GM19351 (cell line): ENCODE results near the gene GNA12.

Experiments used
- ATAC-seq: cut with Tn5 transposase; IDR thresholded peaks from one replicate; pipeline ENCODE4 v1.9.1; 2021; ENCODE audit warnings: mild to moderate bottlenecking, moderate library complexity; ENCODE audit not compliant: unreplicated experiment

GNA12 gene, protein sequence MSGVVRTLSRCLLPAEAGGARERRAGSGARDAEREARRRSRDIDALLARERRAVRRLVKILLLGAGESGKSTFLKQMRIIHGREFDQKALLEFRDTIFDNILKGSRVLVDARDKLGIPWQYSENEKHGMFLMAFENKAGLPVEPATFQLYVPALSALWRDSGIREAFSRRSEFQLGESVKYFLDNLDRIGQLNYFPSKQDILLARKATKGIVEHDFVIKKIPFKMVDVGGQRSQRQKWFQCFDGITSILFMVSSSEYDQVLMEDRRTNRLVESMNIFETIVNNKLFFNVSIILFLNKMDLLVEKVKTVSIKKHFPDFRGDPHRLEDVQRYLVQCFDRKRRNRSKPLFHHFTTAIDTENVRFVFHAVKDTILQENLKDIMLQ

DNA sequence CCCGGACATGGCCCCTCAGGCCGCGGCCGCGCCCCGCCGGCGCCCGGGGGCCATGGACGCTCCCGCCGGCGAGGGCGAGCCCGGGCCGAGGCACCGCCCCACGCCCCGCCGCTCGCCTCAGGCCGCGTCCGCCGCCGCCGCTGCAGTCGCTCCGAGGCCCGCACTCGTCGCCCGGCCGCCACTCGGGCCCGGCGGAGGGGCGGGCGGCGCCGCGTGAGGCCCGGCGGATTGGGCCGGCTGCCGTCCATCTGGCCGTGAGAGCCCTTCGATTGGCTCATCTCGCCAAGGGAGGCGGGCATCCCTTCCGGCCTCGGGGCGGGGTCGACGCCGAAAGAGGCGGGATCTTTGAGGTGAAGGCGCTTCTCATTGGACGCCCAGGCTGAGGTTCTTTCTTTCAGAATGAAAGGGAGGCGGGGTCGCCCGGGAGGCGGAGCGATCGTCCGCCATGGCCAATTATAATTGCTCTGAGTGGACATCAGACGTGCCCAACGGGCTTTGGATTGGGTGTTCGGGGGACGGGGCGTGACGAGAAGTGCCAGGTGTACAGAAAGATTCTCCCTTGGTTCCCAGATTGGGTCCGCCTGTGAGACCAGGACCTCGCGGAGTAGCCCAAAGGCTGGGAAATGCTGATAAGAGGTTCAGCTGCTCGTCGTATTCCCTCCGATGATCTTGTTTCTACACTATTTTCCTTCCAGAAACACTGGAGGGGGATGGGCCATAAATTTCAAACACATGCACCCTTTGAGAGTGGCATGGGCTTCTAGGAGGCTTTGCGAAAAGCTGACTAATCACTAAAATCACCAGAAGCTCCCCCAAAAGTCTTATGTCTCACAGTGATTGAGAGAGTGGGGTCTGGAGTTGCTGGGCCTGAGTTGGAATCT is at the start of gene GNA12:
Gene GNA12, minus strand, starts transcription at position 156 of the 881 bp plus-strand sequence. Its CDS starts 147 bp downstream, at position 9.
- ATAC-seq, result peak; percentile 94

DNA sequence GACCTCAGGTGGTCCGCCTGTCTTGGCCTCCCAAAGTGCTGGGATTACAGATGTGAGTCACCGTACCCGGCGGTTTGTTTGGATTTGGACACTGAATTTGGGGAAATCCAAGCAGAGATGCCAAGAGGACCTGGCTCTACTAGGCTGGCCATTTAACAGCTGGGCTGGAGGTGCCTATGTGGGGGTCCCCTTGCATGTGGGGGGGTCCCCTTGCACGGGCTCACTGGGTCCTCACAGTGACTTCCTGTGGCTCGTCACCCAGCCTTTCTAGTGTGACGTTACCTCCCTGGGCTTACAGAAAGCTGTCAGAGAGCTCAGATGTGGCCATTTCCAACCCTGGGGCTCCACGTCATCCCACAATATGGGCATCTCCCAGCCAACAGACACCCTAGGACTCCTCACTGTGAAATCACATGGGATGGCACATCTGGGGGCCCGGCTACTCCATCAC is 49.3 kb upstream of the GNA12 start:
- ATAC-seq, result peak; percentile 31

DNA sequence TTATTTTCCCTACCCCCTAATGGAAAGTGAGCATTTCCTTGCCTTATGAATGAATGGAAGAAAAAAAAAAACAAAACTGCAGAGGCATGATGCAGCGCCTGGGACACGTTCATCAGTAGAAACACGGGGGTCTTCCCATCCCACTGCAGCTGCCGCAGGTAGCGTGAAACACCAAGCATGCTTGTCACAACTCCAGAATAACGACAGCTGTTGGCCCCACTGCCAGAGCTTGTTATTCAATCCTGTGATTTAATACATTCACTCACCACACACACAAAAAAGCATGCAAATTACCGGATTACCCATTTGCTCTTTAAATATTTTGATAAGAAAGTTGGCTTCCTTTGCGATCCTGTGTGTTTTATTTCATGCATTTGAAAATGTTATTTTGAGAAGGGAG is 48.4 kb upstream of the GNA12 start:
- no peak for ATAC-seq

DNA sequence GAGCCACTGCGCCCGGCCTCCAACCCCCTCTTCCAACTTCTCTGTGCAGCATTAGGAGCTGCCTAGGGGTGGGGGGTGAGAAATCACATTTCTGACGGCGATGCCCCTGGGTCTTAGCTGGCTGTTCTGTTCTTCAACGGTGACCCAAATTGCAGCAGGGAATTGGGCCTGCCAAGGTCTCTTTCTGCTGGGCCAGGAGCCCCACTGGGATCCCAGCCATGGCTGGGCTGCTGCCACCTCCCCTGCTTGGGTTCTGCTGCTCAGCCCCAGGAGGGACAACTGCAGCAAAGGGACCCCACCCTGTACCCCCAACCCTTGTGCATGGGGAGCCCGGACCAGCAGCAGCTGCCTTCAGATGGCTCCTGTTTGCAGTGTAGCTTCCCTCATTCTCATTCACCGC is 43.7 kb upstream of the GNA12 start:
- ATAC-seq, result no peak

DNA sequence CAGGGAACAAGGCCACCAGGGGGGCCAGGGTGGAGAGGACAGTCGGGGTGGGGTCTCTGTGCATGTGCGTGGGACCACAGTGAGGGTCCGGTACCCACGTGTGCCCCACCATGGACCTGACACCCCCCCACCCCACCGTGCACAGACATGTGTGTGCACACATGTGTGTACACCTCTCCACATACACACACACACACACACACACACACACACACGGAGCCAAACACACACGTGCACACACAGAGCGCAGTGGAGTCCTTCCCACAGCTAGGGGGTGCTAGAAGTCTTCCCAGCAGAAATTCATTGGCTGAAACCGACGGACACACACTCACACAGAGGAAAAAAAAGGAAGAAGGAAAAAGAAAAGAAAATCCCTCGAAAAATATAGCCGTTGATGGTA is 42.8 kb upstream of the GNA12 start:
- ATAC-seq, result peak; percentile 58

DNA sequence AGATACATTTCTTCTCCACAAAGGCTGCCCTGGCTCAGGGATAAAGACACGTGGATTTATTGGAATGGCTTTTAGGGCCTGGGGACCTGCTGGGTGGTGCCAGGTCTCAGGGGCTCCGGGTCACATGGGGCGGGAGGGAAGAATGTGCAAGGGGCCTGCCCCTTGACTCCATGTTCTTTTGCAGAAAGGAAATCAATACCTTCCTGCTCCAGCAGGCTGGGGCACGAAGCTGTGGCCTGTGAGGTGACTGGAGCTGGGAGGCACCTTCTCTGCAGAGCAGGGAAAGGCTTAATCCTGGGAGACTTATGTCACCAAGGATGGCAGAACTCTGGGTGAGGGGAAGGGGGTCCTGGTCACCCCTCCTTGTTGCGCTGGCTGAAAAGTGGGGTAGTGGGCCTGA is 42.3 kb upstream of the GNA12 start:
- no peak for ATAC-seq

DNA sequence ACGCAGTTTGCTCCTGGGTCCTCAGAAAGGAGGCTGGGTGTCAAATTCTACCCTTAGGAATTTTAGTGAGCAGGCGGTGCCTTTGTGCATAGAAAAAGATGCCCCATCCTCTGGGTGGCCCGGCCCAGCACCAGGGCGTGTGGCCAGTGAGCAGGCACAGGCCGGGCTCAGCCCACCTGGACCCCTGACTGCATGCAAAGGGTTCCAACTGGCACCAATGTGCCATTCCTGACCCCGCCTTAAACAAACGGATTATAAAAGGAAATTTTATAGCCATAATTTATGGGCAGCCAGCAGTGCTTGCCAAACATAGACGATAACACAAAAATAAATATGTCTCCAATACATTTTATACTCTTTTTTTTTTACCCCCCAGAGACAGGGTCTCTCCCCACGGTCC is 40.1 kb upstream of the GNA12 start:
- no peak for ATAC-seq

DNA sequence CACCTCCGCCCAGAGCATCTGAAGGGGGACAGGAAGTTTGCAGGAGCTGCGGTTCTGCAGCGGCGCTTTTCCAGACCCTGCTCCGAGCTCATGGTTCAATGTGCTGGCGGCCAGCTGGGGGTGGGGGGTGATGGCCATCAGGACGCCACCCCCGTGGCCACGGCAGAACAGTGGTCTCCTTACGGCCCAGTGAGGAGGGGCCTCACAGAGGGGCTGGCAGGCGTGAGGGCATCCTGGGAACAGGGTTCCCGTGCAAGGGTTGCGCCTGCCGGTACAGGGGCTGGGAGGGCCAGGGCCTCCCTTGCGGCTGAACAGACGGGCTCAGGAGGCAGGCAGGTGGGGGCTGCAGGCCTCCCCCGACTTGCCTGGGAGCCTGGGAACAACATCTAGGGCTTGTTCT is 39.0 kb upstream of the GNA12 start:
- ATAC-seq, result no peak

DNA sequence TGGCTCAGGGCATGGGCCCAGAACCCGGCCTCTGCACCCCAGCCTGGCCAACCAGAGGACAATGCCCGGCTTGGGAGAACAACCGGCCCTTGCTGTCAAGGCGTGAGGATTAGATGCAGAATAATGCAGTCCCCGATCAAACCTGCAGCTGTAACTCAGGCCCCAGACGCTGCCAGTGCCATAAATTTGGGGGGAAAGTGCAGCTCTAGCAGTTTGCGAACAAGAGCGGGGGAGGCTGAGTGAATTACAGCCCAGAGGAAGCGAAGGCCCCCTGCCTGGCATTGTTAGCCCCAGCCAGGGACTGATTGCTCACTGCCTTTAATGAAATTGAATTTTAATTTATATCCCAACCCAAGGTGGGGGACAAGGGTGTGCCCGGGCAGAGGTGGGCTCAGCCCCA is 38.0 kb upstream of the GNA12 start:
- ATAC-seq, result no peak

DNA sequence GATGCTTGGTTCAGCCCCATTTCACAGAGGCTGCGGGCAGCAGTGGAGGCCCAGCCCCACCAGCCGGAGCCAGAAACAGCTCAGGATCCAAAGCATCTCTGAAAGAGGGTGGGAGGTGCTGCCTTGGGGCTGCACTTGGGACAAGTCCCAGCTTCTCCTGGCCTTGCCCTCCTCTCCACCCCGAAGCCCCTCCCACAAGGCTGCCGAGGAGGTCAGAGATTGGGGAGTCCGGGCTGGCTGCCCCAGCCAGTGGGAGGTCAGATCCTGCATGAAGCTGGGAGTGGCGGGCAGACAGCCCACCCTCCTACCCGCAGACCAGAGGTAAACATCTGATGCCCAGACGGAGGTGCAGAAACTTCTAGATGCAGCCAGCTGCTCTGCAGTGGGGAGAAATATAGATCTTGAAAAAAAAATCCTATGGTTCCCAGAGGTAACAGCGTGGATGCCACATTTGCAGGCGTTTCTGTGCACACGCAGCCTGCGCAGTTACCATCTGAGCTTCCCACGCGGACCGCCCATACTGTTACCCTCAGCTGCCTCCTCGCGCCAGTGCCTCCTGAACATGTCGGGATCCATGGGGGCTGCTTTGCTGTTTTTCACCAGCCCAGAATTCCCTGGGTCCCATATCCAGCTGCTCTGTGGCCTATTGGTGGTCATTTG is 36.9 kb upstream of the GNA12 start:
- ATAC-seq, result no peak

DNA sequence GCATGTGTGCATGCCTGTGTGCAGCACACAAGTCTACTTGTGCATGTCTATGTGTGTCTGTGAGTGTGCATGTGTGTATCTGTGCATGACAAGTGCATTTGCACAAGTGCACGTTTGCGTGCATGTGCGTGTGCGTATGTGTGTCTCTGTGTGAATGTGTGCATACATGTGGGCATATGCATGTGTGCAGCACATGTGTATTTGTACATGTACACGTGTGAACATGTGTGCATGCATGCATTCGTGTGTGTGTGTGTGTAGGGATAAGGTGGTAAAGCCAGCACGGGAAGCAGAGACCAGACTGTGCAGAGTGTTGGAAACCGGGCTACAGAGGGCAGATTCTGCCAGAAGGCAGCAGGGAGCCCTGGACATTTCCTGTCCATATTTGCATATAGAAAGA is 35.9 kb upstream of the GNA12 start:
- ATAC-seq, result no peak

DNA sequence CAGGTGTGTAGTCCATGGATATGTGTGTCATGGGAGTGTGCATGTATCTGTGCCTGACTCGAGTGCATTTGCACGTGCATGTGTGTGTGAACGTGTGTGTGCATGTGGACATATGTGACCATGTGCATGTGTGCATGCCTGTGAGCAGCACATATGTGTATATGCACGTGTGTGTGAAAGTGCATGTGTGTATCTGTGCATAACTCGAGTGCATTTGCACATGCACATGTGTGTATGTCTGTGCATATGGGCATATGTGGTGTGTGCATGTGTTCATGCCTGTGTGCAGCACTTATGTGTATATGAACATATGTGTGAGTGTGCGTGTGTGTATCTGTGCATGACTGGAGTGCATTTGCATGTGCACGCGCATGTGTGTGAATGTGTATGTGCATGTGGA is 35.2 kb upstream of the GNA12 start:
- no peak for ATAC-seq

DNA sequence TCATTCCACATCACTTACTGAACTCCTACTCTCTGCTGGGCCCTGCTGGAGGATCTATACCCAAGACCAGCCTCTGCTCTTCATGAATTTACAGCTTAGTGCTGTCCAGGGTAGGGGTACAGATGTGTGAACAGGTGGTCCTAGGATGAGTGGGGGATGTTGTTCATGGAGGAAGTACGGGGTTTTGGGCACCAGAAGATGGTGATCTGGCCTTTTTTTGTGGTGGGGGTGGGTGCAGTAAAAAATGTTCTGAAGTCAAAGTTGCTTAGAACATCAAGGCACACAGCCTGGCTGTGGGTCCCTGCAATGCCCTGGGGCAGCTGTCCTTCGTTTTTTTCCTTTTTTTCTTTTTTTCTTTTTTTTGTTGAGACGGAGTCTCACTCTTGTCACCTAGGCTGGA is 34.2 kb upstream of the GNA12 start:
- ATAC-seq, result no peak

DNA sequence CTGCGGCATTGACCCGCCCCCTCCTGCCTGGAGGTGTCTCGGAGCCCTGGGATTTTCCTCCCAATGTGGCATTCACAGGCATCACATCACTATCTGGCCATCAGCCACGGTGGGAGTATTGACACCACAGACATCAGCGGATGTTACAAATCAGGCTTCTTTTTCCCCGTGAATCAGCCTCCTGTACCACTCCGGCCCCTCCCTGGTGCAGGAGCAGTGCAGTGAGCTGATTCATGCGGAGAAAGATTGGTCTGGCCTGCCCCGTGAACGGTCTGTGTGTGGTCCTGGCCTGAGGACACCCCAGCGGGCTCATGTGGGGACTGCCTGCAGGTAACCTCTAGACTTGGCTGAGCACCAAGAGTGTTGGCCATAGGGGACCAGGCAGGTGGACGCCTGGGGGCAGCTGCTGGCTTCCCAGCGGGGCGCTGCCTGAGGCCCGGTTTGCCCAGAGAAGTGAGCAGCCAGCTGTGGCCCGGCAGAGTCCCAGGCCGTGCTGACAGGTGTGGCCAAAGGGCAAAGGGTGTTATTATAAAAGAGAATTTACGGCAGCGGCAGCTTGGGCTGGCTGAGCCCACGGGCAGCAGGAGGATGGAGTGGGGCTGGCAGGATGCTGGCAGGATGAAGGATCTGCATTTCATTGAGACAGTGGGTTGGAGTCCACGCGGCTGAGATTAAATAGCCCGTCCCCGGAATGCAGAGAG is 32.1 kb upstream of the GNA12 start:
- ATAC-seq, result no peak

DNA sequence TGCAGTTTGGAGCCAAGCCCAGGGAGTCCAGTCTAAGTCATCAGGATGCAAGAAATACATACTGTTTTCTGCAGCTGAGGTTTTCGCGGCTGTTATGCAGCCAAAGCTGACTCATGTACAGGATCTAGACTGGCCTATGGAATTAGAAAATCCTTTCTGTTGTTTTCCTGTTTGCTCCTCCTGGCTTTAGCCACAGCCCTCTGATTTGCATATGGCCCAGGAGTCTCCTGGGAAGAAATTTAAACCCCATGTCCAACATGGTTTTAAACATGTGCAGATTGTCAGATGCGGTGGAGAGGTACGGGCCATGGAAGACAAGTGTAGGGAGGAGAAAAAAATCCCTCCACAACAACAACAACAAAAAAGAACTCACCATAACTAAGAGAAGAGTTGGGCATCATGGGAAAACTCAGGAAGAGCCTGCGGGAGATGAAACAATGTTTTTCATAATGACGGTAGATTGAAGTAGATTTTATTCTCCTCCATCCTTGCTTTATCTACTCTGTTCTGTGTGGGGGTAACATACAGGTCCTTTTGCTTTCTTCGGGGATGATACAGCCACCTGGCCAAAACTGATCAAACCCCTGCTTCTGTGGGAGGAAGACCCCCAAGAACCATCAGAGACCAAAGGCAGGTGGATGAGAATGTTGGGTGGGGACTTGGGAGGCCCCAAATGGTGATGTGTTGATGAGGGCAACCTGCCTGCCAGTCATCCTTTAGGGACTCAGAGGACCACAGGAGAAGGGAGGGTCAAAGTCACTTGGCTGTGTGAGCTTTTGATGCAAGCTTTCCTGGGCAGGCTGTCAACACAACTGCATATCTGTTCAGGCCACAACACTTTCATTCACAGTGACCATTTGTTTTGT is 29.8 kb upstream of the GNA12 start:
- no peak for ATAC-seq

DNA sequence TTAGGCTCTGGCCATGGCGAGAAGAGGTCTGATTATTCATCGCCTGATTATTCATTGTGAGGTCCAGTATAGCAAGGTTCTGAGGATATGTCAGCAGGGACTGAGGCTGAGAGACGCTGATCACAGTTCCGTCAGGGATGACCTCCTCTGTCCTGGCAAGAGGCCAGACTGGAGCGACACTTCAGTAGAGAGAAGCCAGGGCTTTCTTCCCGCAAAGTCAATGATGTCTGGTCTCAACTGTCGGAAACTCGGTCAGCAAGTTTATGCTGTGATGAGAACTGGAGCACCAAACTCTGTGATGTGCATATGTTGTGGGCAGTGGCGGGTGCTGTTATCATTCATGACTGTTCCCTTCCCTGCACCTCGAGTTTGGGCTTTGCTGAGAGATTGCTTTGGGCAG is 29.0 kb upstream of the GNA12 start:
- no peak for ATAC-seq

DNA sequence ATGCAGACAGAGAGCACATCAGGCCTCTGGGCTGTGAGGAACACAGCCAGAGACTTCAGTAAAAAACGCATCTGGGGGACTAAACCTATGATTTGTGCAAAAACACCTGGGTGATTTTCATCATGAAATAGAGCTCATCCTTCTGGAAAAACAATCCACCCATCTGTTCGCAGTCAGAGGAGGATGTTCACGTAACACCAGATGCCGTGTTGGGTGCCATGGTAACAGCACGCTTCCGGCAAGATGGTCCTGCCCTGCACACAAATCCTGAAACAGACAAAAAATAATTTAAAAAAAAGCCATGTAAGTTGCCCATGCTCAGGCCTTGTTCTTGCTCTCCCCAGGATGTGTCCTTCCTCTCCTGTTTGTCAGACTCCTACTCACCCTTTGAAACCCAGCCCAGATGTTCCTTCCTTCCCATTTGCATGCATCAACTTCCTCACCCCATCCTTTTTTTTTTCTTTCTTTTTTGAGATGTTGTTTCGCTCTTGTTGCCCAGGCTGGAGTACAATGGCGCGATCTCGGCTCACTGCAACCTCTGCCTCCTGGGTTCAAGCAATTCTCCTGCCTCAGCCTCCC is 28.3 kb upstream of the GNA12 start:
- no peak for ATAC-seq

DNA sequence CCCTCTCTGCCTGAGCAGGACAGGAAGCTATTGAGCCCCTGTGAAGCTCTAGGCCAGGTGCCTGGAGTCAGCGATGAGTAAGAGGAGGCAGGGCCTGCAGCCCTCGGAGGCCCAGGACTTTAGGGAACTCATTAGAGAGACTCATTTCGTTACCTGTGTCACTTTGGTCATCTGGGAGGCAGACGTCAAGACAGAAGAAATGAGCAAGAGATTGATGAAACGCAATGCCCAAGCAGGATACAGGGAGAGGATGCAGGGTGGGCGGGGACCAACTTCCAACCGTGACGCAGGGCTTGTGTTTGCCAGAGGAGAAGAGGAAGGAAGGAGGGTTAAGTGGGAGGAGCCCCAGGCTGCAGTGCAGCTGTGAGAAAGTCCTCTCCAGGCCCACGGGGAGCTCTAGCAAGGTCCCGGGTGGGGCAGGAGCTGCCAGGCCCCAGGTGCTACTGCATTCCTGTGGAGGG is 26.4 kb upstream of the GNA12 start:
- ATAC-seq, result peak; percentile 67

DNA sequence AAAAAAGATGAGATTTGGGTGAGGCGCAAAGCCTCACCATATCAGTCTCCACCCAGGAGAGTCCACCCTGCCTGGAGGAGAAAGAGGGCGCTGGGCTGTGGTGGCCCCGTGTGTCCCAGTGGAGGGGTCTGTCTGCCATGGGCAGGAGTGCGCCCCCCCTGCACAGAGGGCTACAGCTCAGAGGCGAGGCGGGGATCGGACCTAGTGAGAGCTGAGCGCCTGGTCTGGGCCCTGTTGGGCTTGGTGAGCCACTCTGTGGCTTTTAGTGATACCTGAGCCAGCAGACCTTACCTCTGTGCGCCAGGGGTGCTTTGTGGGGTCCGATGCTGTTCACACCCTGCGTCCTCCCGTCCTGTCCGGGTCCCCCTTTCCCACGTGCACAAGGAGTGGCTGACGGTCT is 25.9 kb upstream of the GNA12 start:
- ATAC-seq, result no peak

DNA sequence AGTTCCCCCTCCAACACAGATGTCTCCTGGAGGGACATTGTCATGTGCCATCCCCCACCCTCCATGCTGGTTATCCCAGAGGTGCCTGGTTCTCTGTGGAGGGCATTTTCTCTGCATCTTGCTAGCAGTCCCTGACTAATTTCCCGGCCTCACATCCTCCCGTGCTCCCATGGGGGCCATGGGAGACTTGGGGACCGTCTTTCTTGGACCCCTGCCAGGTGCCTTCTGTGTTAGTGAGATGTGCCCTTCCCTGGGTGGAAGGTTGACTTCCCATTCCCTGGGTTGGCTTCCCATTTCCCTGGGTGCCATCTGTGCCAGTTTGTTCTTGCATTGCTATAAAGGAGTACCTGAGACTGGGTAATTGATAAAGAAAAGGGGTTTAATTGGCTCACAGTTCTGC is 22.5 kb upstream of the GNA12 start:
- no peak for ATAC-seq
